ENCODE measurements around the gene SH3RF1. TPM values are rescaled to one million over a fixed set of nuclear protein-coding genes. Genes with fewer than 3 reads are reported as not detected.
A peak's percentile ranks its signal among the peaks of the same experiment; 100 is the strongest.

Gene SH3RF1
- total and polyA plus RNA-seq, 4 donors, result 7.6 to 31.8 (median 18.1) TPM

DNA sequence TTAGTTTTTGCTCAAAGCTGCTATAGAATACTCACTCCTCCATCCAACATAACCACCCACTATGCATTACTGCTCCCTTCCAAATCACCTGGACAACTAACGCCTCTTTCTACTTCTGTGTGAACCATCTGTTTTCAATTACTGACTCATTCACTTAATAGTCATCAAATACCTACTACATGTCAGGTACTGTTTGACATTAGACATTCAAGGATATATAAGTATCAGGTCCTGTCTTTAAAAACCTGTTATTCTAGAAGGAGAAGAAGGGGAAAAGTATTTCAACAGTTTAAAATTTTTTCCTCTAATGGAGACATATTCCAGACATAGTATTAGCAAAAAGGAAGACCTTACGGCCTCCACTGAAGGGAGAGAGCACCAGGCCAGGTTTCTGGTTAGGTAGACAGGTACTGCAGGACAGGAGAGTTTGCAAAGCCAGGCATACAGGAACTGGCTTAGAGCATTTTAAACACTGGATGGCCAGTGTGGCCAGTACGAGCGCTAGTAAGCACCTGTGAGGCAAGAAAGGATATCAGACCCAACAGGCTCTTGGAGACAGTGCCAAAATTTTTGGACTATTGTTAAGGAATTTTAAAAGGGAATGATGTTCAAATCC, 39.0 kb downstream of the SH3RF1 start:
- 84 to 97% methylated on average over 4 of the region's 4 CpGs for WGBS, 2 donors
- ATAC-seq (ENCODE audit: low FRiP score), result no peak
- no peaks in the 10 kb centered on the region for H3K9me3 ChIP-seq (ENCODE audit: control insufficient read depth, low read length)

DNA sequence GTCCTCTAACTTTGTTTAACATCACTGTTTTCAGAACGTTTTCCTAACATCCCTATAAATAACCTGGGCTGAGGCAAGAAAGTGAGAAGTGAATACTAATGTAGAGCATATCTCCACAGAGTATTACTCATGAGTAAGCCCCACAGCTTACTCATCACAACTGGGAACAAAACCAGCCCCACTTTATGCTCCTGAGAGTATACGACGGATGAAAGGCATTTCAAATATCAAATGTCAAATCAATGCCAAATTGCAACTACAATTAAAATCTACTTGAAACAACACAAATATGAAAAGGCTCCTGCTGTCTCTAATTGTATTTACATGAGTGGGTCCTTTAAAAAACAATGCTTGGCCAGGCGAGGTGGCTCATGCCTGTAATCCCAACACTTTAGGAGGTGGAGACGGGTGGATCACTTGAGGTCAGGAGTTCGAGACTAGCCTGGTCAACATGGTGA, 41.2 kb downstream of the SH3RF1 start:
- DNase-seq, result peak in 1 of 2 donors; percentile 47
- Histone ChIP-seq H3K4me3 (ENCODE audit: low read length in 2 of 2) (no peak overlapping the region), H3K27ac (ENCODE audit: low read depth in 1 of 2, low read length in 2 of 2) (peak overlapping the region in 1 of 2 donors; percentile 33), H3K4me1 (ENCODE audit: control insufficient read depth in 1 of 2, insufficient read depth in 2 of 2, low read length in 2 of 2) (peaks cover 3 to 15% of the 10 kb centered on the region in 2 donors), H3K27me3 (ENCODE audit: control insufficient read depth in 1 of 2, insufficient read depth in 2 of 2, low read length in 1 of 2) (no peaks in the 10 kb centered on the region), H3K9me3 (ENCODE audit: control insufficient read depth, low read length) (no peaks in the 10 kb centered on the region), H3K36me3 (ENCODE audit: control insufficient read depth in 1 of 2, insufficient read depth in 2 of 2, low read length in 1 of 2) (no peaks in the 10 kb centered on the region)
- 16% methylated on average over 6 of the region's 6 CpGs for WGBS, 2 donors
- ATAC-seq (ENCODE audit: low FRiP score), result peak; percentile 83
- intact Hi-C loops (cut with DNase I), result no loop called here

More for the DNA sequence above, 39.0 kb downstream of the SH3RF1 start:
- Histone ChIP-seq H3K4me1 (ENCODE audit: control insufficient read depth in 1 of 2, insufficient read depth in 2 of 2, low read length in 2 of 2) (peaks cover 4% of the 10 kb centered on the region in 2 donors), H3K4me3 (ENCODE audit: low read length in 2 of 2) (no peak overlapping the region), H3K36me3 (ENCODE audit: control insufficient read depth in 1 of 2, insufficient read depth in 2 of 2, low read length in 1 of 2) (no peaks in the 10 kb centered on the region), H3K27me3 (ENCODE audit: control insufficient read depth in 1 of 2, insufficient read depth in 2 of 2, low read length in 1 of 2) (no peaks in the 10 kb centered on the region), H3K27ac (ENCODE audit: low read depth in 1 of 2, low read length in 2 of 2) (no peak overlapping the region)
- intact Hi-C loops (cut with DNase I), result no loop called here
- DNase-seq, result no peak

DNA sequence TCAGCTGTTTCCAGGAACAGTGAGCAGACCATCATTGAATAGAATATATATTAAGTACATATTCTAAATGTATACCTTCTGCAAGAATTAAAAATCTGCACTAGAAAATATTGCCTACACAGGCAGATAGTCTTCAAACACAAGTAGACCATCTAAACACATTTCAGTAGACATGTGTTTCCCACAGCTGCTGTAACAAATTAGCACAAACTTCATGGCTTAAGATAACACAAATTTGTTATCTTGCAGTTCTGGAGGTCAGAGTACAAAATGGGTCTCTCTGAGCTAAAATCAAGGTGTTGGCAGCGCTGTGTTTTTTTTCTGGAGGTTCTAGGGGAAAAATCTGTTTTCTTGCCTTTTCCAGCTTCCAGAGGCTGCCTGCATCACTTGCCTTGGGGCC, 42.7 kb downstream of the SH3RF1 start:
- intact Hi-C loops (cut with DNase I), result no loop called here
- ATAC-seq (ENCODE audit: low FRiP score), result no peak

DNA sequence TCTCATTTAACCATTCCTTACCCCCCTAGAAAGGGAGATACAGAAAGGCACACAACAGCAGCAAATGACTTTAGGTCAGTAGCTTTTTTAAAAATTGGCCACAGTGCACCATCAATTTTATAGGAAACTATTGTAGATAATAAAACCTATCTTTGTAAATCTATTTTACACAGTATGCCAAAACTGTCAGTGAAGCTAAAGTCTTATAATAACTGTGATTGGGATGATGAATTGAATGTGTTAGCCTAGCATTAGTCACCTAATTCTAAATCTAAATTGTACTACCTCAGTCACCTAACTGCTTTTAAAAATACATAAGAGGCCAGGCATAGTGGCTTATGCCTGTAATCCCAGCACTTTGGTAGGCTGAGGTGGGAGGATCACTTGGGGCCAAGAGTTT, 44.2 kb downstream of the SH3RF1 start:
- H3K9me3 ChIP-seq (ENCODE audit: control insufficient read depth, low read length), result no peaks in the 10 kb centered on the region
- no peak for DNase-seq
- no peak overlapping the region for H3K27ac ChIP-seq (ENCODE audit: low read depth in 1 of 2, low read length in 2 of 2)
- peaks cover 3 to 12% of the 10 kb centered on the region in 2 donors for H3K4me1 ChIP-seq (ENCODE audit: control insufficient read depth in 1 of 2, insufficient read depth in 2 of 2, low read length in 2 of 2)
- no peaks in the 10 kb centered on the region for H3K36me3 ChIP-seq (ENCODE audit: control insufficient read depth in 1 of 2, insufficient read depth in 2 of 2, low read length in 1 of 2)
- no peaks in the 10 kb centered on the region for H3K27me3 ChIP-seq (ENCODE audit: control insufficient read depth in 1 of 2, insufficient read depth in 2 of 2, low read length in 1 of 2)
- no peak for ATAC-seq (ENCODE audit: low FRiP score)
- intact Hi-C loops (cut with DNase I), result no loop called here
- H3K4me3 ChIP-seq (ENCODE audit: low read length in 2 of 2), result no peak overlapping the region

More for the DNA sequence above, 42.7 kb downstream of the SH3RF1 start:
- Histone ChIP-seq H3K27ac (ENCODE audit: low read depth in 1 of 2, low read length in 2 of 2) (no peak overlapping the region), H3K27me3 (ENCODE audit: control insufficient read depth in 1 of 2, insufficient read depth in 2 of 2, low read length in 1 of 2) (no peaks in the 10 kb centered on the region), H3K36me3 (ENCODE audit: control insufficient read depth in 1 of 2, insufficient read depth in 2 of 2, low read length in 1 of 2) (no peaks in the 10 kb centered on the region), H3K4me3 (ENCODE audit: low read length in 2 of 2) (no peak overlapping the region), H3K9me3 (ENCODE audit: control insufficient read depth, low read length) (no peaks in the 10 kb centered on the region), H3K4me1 (ENCODE audit: control insufficient read depth in 1 of 2, insufficient read depth in 2 of 2, low read length in 2 of 2) (peaks cover 3 to 12% of the 10 kb centered on the region in 2 donors)
- 95 to 100% methylated on average over 1 of the region's 1 CpG for WGBS, 2 donors
- no peak for DNase-seq

DNA sequence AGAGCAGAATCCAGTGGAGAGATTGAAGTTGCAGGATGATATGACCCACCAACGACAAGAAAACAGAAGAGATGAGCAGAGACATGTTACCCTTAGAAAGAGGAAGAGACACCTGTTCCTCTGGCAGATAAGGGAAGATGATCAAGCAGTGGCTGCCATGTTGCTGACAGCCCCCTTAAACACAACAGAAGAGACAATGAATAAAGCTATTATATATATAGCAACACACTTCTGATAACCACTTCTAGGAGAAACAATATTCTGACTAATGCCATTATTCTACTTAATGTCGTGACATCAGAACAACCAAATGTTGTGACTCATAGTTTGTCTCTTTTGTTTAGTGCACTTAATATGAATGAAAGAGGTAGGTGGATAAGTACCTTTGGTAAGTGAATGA, 44.9 kb downstream of the SH3RF1 start:
- Histone ChIP-seq H3K36me3 (ENCODE audit: control insufficient read depth in 1 of 2, insufficient read depth in 2 of 2, low read length in 1 of 2) (no peaks in the 10 kb centered on the region), H3K4me1 (ENCODE audit: control insufficient read depth in 1 of 2, insufficient read depth in 2 of 2, low read length in 2 of 2) (peaks cover 3 to 12% of the 10 kb centered on the region in 2 donors), H3K27ac (ENCODE audit: low read depth in 1 of 2, low read length in 2 of 2) (no peak overlapping the region), H3K4me3 (ENCODE audit: low read length in 2 of 2) (no peak overlapping the region), H3K9me3 (ENCODE audit: control insufficient read depth, low read length) (no peaks in the 10 kb centered on the region), H3K27me3 (ENCODE audit: control insufficient read depth in 1 of 2, insufficient read depth in 2 of 2, low read length in 1 of 2) (no peaks in the 10 kb centered on the region)
- 37 to 47% methylated on average over 2 of the region's 2 CpGs for WGBS, 2 donors
- DNase-seq, result no peak
- no peak for ATAC-seq (ENCODE audit: low FRiP score)
- intact Hi-C loops (cut with DNase I), result no loop called here

DNA sequence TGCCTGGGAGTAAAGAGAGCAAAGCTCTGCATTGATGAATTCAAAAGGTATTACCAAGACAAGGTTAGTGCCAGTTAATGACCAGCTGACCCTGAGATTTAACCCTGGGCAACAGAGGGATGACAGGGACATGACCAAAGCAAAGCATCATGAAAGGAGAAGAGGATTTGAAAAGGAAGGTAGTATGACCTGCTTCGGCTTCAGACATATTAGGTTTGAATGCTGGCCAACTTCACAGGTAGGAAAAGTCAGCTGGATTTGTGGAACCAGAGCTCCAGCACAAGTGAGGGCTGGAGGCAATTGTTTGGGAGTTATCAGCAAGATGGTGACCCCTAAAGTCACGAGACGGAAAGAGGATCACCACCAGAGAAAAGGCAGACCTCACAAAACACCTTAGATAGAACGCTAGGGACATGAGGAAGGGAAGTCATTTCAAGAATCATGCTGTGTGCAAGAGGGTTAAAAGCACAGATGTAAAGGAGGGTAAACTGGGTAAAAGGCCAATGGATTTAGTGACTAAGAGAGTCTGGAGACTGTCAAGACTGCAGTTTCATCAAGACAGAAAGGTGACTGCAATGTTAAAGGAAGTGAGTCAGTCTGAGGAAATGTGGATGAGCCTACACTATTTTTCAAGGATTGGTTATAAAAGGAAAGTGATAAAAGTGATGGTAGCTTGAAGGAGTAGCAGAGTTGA, 45.6 kb downstream of the SH3RF1 start:
- Histone ChIP-seq H3K9me3 (ENCODE audit: control insufficient read depth, low read length) (no peaks in the 10 kb centered on the region), H3K4me1 (ENCODE audit: control insufficient read depth in 1 of 2, insufficient read depth in 2 of 2, low read length in 2 of 2) (peaks cover 3 to 12% of the 10 kb centered on the region in 2 donors), H3K27me3 (ENCODE audit: control insufficient read depth in 1 of 2, insufficient read depth in 2 of 2, low read length in 1 of 2) (no peaks in the 10 kb centered on the region), H3K27ac (ENCODE audit: low read depth in 1 of 2, low read length in 2 of 2) (peak overlapping the region in 1 of 2 donors; percentile 40), H3K36me3 (ENCODE audit: control insufficient read depth in 1 of 2, insufficient read depth in 2 of 2, low read length in 1 of 2) (no peaks in the 10 kb centered on the region), H3K4me3 (ENCODE audit: low read length in 2 of 2) (no peak overlapping the region)
- ATAC-seq (ENCODE audit: low FRiP score), result no peak
- WGBS, 2 donors, result 91 to 97% methylated on average over 4 of the region's 4 CpGs
- DNase-seq, result no peak
- intact Hi-C loops (cut with DNase I), result no loop called here

DNA sequence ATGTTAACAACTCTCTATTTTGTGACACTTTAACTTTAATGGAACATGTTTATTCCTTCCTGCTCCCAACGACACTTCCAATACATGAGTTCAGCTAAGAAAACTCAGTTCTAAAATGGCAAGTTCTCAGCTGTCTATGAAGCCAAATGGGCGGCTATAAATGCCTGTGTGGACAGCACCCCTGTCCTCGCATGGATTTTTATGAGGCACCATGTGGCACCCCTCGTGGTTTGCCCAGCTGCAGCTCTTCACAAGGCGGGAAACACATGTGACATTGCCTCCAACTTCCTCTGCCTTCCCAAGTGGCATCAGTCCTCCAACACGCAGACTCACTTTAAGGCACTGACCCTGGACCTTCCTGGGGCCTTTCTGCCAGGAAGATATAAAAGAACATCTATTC, 48.0 kb downstream of the SH3RF1 start:
- ATAC-seq (ENCODE audit: low FRiP score) (no peak), DNase-seq (no peak)
- no peaks in the 10 kb centered on the region for H3K36me3 ChIP-seq (ENCODE audit: control insufficient read depth in 1 of 2, insufficient read depth in 2 of 2, low read length in 1 of 2)
- no peak overlapping the region for H3K4me3 ChIP-seq (ENCODE audit: low read length in 2 of 2)
- peaks cover 3 to 12% of the 10 kb centered on the region in 2 donors for H3K4me1 ChIP-seq (ENCODE audit: control insufficient read depth in 1 of 2, insufficient read depth in 2 of 2, low read length in 2 of 2)
- WGBS, 2 donors, result 66 to 68% methylated on average over 6 of the region's 6 CpGs
- H3K9me3 ChIP-seq (ENCODE audit: control insufficient read depth, low read length), result no peaks in the 10 kb centered on the region
- intact Hi-C loops (cut with DNase I), result no loop called here
- H3K27me3 ChIP-seq (ENCODE audit: control insufficient read depth in 1 of 2, insufficient read depth in 2 of 2, low read length in 1 of 2), result no peaks in the 10 kb centered on the region
- H3K27ac ChIP-seq (ENCODE audit: low read depth in 1 of 2, low read length in 2 of 2), result no peak overlapping the region

DNA sequence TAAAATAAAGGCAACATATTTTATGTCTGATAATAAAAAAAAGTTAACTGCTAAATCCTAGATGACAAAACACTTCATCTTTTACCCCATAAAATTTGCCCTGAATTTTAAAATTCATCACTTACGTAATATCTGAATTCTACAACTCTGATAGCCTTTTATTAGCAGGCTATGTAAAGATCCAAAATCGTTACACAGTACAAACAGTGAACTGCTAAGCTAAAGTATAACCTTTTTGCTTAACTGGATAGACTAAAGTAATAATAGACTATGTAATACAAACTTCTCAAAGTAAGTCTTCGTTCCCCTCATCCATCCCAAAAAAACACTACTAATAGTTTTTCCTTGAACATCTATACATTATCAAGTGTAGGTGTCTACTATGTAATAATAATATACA, 49.1 kb downstream of the SH3RF1 start:
- H3K27me3 ChIP-seq (ENCODE audit: control insufficient read depth in 1 of 2, insufficient read depth in 2 of 2, low read length in 1 of 2), result no peaks in the 10 kb centered on the region
- intact Hi-C loops (cut with DNase I), result no loop called here
- 91% methylated on average over 3 of the region's 3 CpGs for WGBS, 2 donors
- no peaks in the 10 kb centered on the region for H3K9me3 ChIP-seq (ENCODE audit: control insufficient read depth, low read length)
- H3K27ac ChIP-seq (ENCODE audit: low read depth in 1 of 2, low read length in 2 of 2), result no peak overlapping the region
- no peak overlapping the region for H3K4me3 ChIP-seq (ENCODE audit: low read length in 2 of 2)
- no peak for ATAC-seq (ENCODE audit: low FRiP score)
- peaks cover 3 to 12% of the 10 kb centered on the region in 2 donors for H3K4me1 ChIP-seq (ENCODE audit: control insufficient read depth in 1 of 2, insufficient read depth in 2 of 2, low read length in 2 of 2)
- DNase-seq, result no peak
- no peaks in the 10 kb centered on the region for H3K36me3 ChIP-seq (ENCODE audit: control insufficient read depth in 1 of 2, insufficient read depth in 2 of 2, low read length in 1 of 2)

DNA sequence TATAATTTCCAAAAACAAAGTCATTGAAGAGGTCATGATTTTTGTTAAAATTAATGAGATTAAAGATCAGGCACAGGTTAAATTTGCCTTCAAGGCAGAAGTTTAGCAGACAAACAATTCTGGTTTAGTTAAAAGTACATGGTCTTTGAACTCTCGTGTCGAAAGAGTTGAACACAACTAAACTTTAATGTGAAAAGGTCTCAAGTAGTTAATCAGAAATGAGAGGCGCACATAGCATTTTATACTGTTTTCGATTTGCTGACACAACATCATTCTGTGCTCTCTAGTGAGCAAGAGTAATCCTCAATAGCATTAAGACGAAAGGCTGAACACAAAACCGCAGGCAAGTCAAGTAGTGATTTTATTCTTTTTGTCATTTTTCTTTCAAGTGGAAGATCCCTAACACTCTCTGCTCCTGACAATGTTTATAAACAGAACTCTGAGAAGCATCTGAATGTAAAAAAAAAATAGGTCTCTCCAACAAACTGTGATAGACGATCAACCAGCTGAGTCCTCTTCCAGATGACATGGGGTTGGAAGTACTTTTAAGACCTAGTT, 49.8 kb downstream of the SH3RF1 start:
- 90 to 95% methylated on average over 7 of the region's 7 CpGs for WGBS, 2 donors
- Histone ChIP-seq H3K4me1 (ENCODE audit: control insufficient read depth in 1 of 2, insufficient read depth in 2 of 2, low read length in 2 of 2) (peaks cover 3 to 12% of the 10 kb centered on the region in 2 donors), H3K9me3 (ENCODE audit: control insufficient read depth, low read length) (no peaks in the 10 kb centered on the region), H3K4me3 (ENCODE audit: low read length in 2 of 2) (no peak overlapping the region), H3K27me3 (ENCODE audit: control insufficient read depth in 1 of 2, insufficient read depth in 2 of 2, low read length in 1 of 2) (no peaks in the 10 kb centered on the region), H3K27ac (ENCODE audit: low read depth in 1 of 2, low read length in 2 of 2) (no peak overlapping the region), H3K36me3 (ENCODE audit: control insufficient read depth in 1 of 2, insufficient read depth in 2 of 2, low read length in 1 of 2) (no peaks in the 10 kb centered on the region)
- no peak for DNase-seq
- no peak for ATAC-seq (ENCODE audit: low FRiP score)
- intact Hi-C loops (cut with DNase I), result no loop called here
